ENCODE results near the gene POLE2. TPM values are rescaled to one million over a fixed set of nuclear protein-coding genes. Genes with fewer than 3 reads are reported as not detected.

The POLE2 gene
- total and polyA plus RNA-seq, 2 of the 4 experiments (the other 2 are of a cell fraction) = 12.2 to 12.3 TPM

DNA sequence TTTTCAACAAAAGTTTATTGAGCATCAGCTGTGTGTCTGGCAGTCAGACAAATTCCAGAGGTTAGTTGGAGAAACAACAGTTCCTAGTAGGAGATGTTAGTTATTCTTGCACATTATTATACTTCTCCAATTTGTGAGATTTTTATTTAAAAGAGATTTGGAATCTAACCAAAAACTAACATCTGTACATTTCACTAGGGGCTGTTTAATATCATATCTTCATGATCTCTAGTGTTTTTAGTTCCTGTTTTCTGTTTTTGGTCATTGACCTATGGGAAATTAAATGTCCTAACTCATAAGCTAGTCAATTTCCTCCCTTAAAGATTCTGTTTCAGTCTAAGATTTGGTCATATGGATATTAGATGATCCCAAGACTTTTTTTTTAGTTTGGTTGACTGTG is 45.8 kb upstream of the POLE2 start:
- Histone ChIP-seq H2BK15ac (ENCODE audit: low read depth, low read length) (no peak overlapping the region), H3K27me3 (ENCODE audit: control insufficient read depth, insufficient read depth, low read length) (no peaks in the 10 kb centered on the region), H3K79me1 (ENCODE audit: low read depth in 1 of 2, low read length in 2 of 2) (no peaks in the 10 kb centered on the region), H3K9ac (ENCODE audit: low read depth, low read length) (no peak overlapping the region), H2AK5ac (ENCODE audit: low read depth, low read length) (no peak overlapping the region), H3K4me2 (ENCODE audit: low read depth, low read length) (no peak overlapping the region), H2AK9ac (replicated peaks; ENCODE audit: low read depth, low read length, poor library complexity) (no peak overlapping the region), H4K91ac (ENCODE audit: insufficient read depth, low read depth, low read length) (no peak overlapping the region), H3K4me3 (ENCODE audit: insufficient read depth, low read depth, low read length) (no peak overlapping the region), H3K4ac (ENCODE audit: low read depth, low read length) (no peak overlapping the region), H3K27ac (ENCODE audit: insufficient read depth, low read length) (no peak overlapping the region), H3K9me3 (ENCODE audit: control insufficient read depth, insufficient read depth, low read length) (no peaks in the 10 kb centered on the region), H4K8ac (ENCODE audit: low read depth in 2 of 2, low read length in 2 of 2) (no peak overlapping the region), H3K56ac (ENCODE audit: extremely low read depth, insufficient read depth, low read length) (no peak overlapping the region), H3K23ac (ENCODE audit: low read depth, low read length) (no peak overlapping the region), H3K4me1 (ENCODE audit: control insufficient read depth, insufficient read depth, low read length) (no peaks in the 10 kb centered on the region), H3K14ac (replicated peaks; ENCODE audit: low read depth, low read length) (no peak overlapping the region), H4K20me1 (ENCODE audit: insufficient read depth, low read length) (no peaks in the 10 kb centered on the region), H3K36me3 (ENCODE audit: control insufficient read depth, insufficient read depth, low read length) (no peaks in the 10 kb centered on the region), H3K18ac (ENCODE audit: low read depth, low read length) (no peak overlapping the region), H4K5ac (ENCODE audit: low read depth, low read length) (no peak overlapping the region), H2BK5ac (ENCODE audit: low read depth, low read length, poor library complexity, severe bottlenecking) (no peak overlapping the region), H2AFZ (replicated peaks; ENCODE audit: low read length, poor library complexity) (no peak overlapping the region), H2BK20ac (ENCODE audit: low read depth, low read length) (no peak overlapping the region), H2BK120ac (ENCODE audit: low read depth, low read length) (no peak overlapping the region), H3K9me1 (ENCODE audit: insufficient read depth, low read length) (peaks cover 3% of the 10 kb centered on the region; the same call in 1 of the 2 replicates)
- no peak for ATAC-seq (ENCODE audit: low read depth)
- dilution Hi-C loops (cut with HindIII; ENCODE audit: low sequenced_read_pairs, unreplicated experiment) = no loop called here
- CTCF ChIA-PET = no interaction called here
- in situ Hi-C loops (cut with MboI; ENCODE audit: low sequenced_read_pairs) = no loop called here
- BruUV-seq (replicated peaks) = no TSS peak
- intact Hi-C loops (cut with micrococcal nuclease) = no loop called here
- DNase-seq = no peak
- POLR2A ChIA-PET (ENCODE audit: unreplicated experiment) = no interaction called here
- TF ChIP-seq SMC3 (IDR thresholded peaks at IDR 0.05; ENCODE audit: low read depth, low read length) = no peak
- no peak for TF ChIP-seq NFE2L2 (IDR thresholded peaks at IDR 0.05; ENCODE audit: low read depth, low read length)
- TF ChIP-seq CEBPB (IDR thresholded peaks at IDR 0.05; ENCODE audit: low read depth, low read length) = no peak
- no peak for TF ChIP-seq RCOR1 (IDR thresholded peaks at IDR 0.05; ENCODE audit: insufficient replicate concordance, low read length)

Data from IMR-90 (cell line).